HepG2 (cell line): ENCODE data around the gene RPS19. TPM values are rescaled to one million over a fixed set of nuclear protein-coding genes. Genes with fewer than 3 reads are reported as not detected.

Experiments
- HNRNPLL ChIP-seq: fragments of 200-400 bp; formaldehyde crosslinking; IDR thresholded peaks from 2 replicates; pipeline ENCODE4 v1.6.1; 2017; ENCODE audit warnings: mild to moderate bottlenecking, low read depth, low read length; ENCODE audit not compliant: poor library complexity, severe bottlenecking
- KLF6 ChIP-seq: IDR thresholded peaks from 2 replicates; pipeline ENCODE4 v1.8.0; 2016; ENCODE audit warnings: missing biosample characterization, missing genetic modification reagents
- MAFF ChIP-seq: IDR thresholded peaks from 2 replicates; pipeline ENCODE4 v1.6.1; 2011; ENCODE audit warnings: low read depth, low read length, improper control_type of control experiment
- NCOA1 ChIP-seq: sonication (generic); formaldehyde crosslinking; IDR thresholded peaks from 2 replicates; pipeline ENCODE4 v1.9.0; 2021; ENCODE audit warnings: missing genetic modification reagents
- RBM39 ChIP-seq: fragments of 200-400 bp; formaldehyde crosslinking; IDR thresholded peaks from one replicate; pipeline ENCODE4 v1.6.1; 2018; ENCODE audit warnings: antibody characterized with exemption, mild to moderate bottlenecking, low read depth, low read length; ENCODE audit not compliant: poor library complexity, severe bottlenecking
- SMYD3 ChIP-seq: sonication (generic); formaldehyde crosslinking; IDR thresholded peaks from 2 replicates; pipeline ENCODE4 v1.8.1; 2023; ENCODE audit warnings: mild to moderate bottlenecking, missing genetic modification reagents
- THYN1 ChIP-seq: sonication (generic); formaldehyde crosslinking; IDR thresholded peaks from 2 replicates; pipeline ENCODE4 v1.8.1; 2023; ENCODE audit warnings: low read depth, mild to moderate bottlenecking, moderate library complexity, missing genetic modification reagents, borderline replicate concordance
- ZNF33B ChIP-seq: sonication (generic); formaldehyde crosslinking; IDR thresholded peaks from 2 replicates; pipeline ENCODE4 v1.5.1; 2020; ENCODE audit warnings: mild to moderate bottlenecking, missing genetic modification reagents
- ZNF501 ChIP-seq: sonication (generic); formaldehyde crosslinking; IDR thresholded peaks from 2 replicates; pipeline ENCODE4 v1.5.1; 2020; ENCODE audit warnings: mild to moderate bottlenecking, moderate library complexity, missing genetic modification reagents
- ZNF563 ChIP-seq: sonication (generic); formaldehyde crosslinking; IDR thresholded peaks from 2 replicates; pipeline ENCODE4 v1.8.0; 2022; ENCODE audit warnings: mild to moderate bottlenecking, moderate library complexity, missing genetic modification reagents
- ZNF614 ChIP-seq: IDR thresholded peaks from 2 replicates; pipeline ENCODE4 v1.6.1; 2018; ENCODE audit warnings: missing biosample characterization, missing genetic modification reagents, inconsistent platforms, borderline replicate concordance
- ZNF703 ChIP-seq: sonication (generic); formaldehyde crosslinking; IDR thresholded peaks from 2 replicates; pipeline ENCODE4 v1.5.1; 2020; ENCODE audit warnings: missing genetic modification reagents, mild to moderate bottlenecking, moderate library complexity, borderline replicate concordance
- ZSCAN9 ChIP-seq: IDR thresholded peaks from 2 replicates; pipeline ENCODE4 v1.6.1; 2016; ENCODE audit warnings: borderline replicate concordance
- polyA plus RNA-seq, 8 experiments: library from polyadenylated mRNA; depleted of rRNA in 3 of 8; stranded (reverse) in 7 of 8; unstranded in 1 of 8; fragments of >200 nt; fragmentation: Illumina TruSeq in 4 of 8; extraction: Trizol in 4 of 8; gene quantifications; 2 replicates each; pipeline versions ENCODE4 v1.2.1 to v1.2.3, GENCODE V29; 2011 to 2016; ENCODE audit warnings: low read depth in 4 of 8, missing spikeins in 1 of 8, mixed read lengths in 1 of 8; ENCODE audit not compliant: insufficient read depth in 1 of 8
- total RNA-seq, 5 experiments: library from RNA; depleted of rRNA; stranded (reverse); fragments of >200 nt; fragmentation: Illumina TruSeq; extraction: Trizol; gene quantifications; 2 replicates each; pipeline ENCODE4 v1.2.3, GENCODE V29; 2016; ENCODE audit warnings: low read depth in 1 of 5
- TF ChIP-seq, protein P1 (sequence below): sonication (generic); formaldehyde crosslinking; IDR thresholded peaks from 2 replicates; pipeline ENCODE4 v1.5.0; 2020; ENCODE audit warnings: mild to moderate bottlenecking, low read depth, missing genetic modification reagents, borderline replicate concordance
- TF ChIP-seq, protein P2 (sequence below): sonication (generic); formaldehyde crosslinking; IDR thresholded peaks from 2 replicates; pipeline ENCODE4 v1.4.0; 2020; ENCODE audit warnings: missing genetic modification reagents
- TF ChIP-seq, protein P3 (sequence below): IDR thresholded peaks from 2 replicates; pipeline ENCODE4 v1.6.1; 2016; ENCODE audit warnings: low read depth
- TF ChIP-seq, protein P4 (sequence below): IDR thresholded peaks from 2 replicates; pipeline ENCODE4 v1.6.1; 2016; ENCODE audit warnings: missing compliant biosample characterization, missing genetic modification reagents, borderline replicate concordance
- TF ChIP-seq, protein P5 (sequence below): sonication (generic); formaldehyde crosslinking; IDR thresholded peaks from 2 replicates; pipeline ENCODE4 v1.5.0; 2020; ENCODE audit warnings: missing genetic modification reagents, mild to moderate bottlenecking, borderline replicate concordance
- TF ChIP-seq, protein P6 (sequence below): sonication (generic); formaldehyde crosslinking; IDR thresholded peaks from 2 replicates; pipeline ENCODE4 v1.9.0; 2022; ENCODE audit warnings: low read depth, missing genetic modification reagents

The RPS19 gene
- total and polyA plus RNA-seq, 2 of the 13 experiments (the other 11 are each of a cell fraction or from before 2014, with no cell fraction given), result 1,983 to 4,758 TPM

DNA sequence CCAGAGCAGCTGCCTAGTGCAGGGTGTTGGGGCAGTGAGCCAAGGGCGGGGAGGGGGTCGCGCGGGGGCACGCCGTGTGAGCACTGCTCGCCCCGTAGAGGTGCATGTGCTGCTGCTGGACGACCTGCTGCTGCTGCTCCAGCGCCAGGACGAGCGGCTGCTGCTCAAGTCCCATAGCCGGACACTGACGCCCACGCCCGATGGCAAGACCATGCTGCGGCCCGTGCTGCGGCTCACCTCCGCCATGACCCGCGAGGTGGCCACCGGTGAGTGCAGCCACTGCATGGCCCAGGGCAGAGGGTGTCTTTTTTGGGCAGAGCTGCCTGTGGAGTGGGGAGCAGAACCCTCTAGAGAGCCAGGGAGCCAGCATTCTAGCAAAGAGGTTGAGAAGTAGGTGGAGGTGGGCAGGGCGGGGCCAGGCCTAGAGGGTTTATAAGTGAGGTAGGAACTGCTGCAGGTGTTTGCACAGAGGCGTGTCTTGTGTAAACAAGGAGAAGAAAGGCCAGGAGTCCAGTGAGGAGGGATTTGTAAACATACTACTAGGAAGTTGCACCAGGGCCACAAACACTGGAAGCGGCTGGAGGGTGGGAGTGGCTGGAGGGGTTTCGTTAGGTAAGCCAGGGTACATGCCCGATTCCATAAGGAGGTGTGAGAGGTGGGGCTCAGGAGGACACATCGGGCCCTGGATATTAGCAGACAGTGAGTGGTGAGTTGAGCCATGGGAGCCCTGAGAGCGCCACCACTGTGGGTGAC is 44.2 kb downstream of the RPS19 start (continued):
- peak; percentile 76 for TF ChIP-seq RBM39
- no peak for TF ChIP-seq ZSCAN9 (CRISPR knock-in tag)
- TF ChIP-seq ZNF563, result no peak
- TF ChIP-seq, protein P1, sequence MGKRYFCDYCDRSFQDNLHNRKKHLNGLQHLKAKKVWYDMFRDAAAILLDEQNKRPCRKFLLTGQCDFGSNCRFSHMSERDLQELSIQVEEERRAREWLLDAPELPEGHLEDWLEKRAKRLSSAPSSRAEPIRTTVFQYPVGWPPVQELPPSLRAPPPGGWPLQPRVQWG, result no peak
- TF ChIP-seq, protein P2, sequence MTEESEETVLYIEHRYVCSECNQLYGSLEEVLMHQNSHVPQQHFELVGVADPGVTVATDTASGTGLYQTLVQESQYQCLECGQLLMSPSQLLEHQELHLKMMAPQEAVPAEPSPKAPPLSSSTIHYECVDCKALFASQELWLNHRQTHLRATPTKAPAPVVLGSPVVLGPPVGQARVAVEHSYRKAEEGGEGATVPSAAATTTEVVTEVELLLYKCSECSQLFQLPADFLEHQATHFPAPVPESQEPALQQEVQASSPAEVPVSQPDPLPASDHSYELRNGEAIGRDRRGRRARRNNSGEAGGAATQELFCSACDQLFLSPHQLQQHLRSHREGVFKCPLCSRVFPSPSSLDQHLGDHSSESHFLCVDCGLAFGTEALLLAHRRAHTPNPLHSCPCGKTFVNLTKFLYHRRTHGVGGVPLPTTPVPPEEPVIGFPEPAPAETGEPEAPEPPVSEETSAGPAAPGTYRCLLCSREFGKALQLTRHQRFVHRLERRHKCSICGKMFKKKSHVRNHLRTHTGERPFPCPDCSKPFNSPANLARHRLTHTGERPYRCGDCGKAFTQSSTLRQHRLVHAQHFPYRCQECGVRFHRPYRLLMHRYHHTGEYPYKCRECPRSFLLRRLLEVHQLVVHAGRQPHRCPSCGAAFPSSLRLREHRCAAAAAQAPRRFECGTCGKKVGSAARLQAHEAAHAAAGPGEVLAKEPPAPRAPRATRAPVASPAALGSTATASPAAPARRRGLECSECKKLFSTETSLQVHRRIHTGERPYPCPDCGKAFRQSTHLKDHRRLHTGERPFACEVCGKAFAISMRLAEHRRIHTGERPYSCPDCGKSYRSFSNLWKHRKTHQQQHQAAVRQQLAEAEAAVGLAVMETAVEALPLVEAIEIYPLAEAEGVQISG (CRISPR knock-in tag), result peak; percentile 83
- no peak for TF ChIP-seq MAFF
- TF ChIP-seq KLF6 (CRISPR knock-in tag), result 0 out of 2 replicates have a peak, but pooled peaks have one; percentile 34
- TF ChIP-seq, protein P3, sequence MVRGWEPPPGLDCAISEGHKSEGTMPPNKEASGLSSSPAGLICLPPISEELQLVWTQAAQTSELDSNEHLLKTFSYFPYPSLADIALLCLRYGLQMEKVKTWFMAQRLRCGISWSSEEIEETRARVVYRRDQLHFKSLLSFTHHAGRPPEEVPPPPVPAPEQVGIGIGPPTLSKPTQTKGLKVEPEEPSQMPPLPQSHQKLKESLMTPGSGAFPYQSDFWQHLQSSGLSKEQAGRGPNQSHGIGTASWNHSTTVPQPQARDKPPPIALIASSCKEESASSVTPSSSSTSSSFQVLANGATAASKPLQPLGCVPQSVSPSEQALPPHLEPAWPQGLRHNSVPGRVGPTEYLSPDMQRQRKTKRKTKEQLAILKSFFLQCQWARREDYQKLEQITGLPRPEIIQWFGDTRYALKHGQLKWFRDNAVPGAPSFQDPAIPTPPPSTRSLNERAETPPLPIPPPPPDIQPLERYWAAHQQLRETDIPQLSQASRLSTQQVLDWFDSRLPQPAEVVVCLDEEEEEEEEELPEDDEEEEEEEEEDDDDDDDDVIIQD (CRISPR knock-in tag), result peak; percentile 62; the same call in 1 of the 2 replicates
- TF ChIP-seq, protein P4, sequence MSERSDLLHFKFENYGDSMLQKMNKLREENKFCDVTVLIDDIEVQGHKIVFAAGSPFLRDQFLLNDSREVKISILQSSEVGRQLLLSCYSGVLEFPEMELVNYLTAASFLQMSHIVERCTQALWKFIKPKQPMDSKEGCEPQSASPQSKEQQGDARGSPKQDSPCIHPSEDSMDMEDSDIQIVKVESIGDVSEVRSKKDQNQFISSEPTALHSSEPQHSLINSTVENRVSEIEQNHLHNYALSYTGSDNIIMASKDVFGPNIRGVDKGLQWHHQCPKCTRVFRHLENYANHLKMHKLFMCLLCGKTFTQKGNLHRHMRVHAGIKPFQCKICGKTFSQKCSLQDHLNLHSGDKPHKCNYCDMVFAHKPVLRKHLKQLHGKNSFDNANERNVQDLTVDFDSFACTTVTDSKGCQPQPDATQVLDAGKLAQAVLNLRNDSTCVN, result no peak
- TF ChIP-seq, protein P5, sequence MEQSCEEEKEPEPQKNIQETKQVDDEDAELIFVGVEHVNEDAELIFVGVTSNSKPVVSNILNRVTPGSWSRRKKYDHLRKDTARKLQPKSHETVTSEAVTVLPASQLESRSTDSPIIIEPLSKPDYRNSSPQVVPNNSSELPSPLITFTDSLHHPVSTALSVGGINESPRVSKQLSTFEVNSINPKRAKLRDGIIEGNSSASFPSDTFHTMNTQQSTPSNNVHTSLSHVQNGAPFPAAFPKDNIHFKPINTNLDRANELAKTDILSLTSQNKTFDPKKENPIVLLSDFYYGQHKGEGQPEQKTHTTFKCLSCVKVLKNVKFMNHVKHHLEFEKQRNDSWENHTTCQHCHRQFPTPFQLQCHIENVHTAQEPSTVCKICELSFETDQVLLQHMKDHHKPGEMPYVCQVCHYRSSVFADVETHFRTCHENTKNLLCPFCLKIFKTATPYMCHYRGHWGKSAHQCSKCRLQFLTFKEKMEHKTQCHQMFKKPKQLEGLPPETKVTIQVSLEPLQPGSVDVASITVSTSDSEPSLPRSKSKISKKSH, result no peak
- no peak for TF ChIP-seq SMYD3 (CRISPR knock-in tag)
- TF ChIP-seq HNRNPLL, result no peak
- no peak for TF ChIP-seq ZNF501 (CRISPR knock-in tag)
- TF ChIP-seq NCOA1 (CRISPR knock-in tag), result no peak
- no peak for TF ChIP-seq ZNF703 (CRISPR knock-in tag)
- no peak for TF ChIP-seq THYN1 (CRISPR knock-in tag)
- TF ChIP-seq, protein P6, sequence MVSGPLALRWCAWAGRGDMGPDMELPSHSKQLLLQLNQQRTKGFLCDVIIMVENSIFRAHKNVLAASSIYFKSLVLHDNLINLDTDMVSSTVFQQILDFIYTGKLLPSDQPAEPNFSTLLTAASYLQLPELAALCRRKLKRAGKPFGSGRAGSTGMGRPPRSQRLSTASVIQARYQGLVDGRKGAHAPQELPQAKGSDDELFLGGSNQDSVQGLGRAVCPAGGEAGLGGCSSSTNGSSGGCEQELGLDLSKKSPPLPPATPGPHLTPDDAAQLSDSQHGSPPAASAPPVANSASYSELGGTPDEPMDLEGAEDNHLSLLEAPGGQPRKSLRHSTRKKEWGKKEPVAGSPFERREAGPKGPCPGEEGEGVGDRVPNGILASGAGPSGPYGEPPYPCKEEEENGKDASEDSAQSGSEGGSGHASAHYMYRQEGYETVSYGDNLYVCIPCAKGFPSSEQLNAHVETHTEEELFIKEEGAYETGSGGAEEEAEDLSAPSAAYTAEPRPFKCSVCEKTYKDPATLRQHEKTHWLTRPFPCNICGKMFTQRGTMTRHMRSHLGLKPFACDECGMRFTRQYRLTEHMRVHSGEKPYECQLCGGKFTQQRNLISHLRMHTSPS (CRISPR knock-in tag), result no peak; the same call in 1 of the 2 replicates
- no peak for TF ChIP-seq ZNF33B
- TF ChIP-seq ZNF614 (CRISPR knock-in tag), result peak; percentile 46; the same call in 1 of the 2 replicates
